KMS-11 (cell line): ENCODE results near the gene PELI3.

Experiments used
- H2AFZ ChIP-seq: fragments of 200-600 bp; sonication (generic); 2 replicates; pipeline ENCODE4 v1.6.1; 2016; ENCODE audit warnings: antibody characterized with exemption, mixed run types, low read depth
- H3K27ac ChIP-seq: fragments of 200-600 bp; sonication (generic); 2 replicates; pipeline ENCODE4 v1.6.1; 2016; ENCODE audit warnings: mild to moderate bottlenecking, mixed run types
- H3K27me3 ChIP-seq: fragments of 200-600 bp; sonication (generic); 2 replicates; pipeline ENCODE4 v1.6.1; 2017; ENCODE audit warnings: mild to moderate bottlenecking, low read depth, mixed run types, moderate library complexity; ENCODE audit not compliant: insufficient read depth
- H3K36me3 ChIP-seq: fragments of 200-600 bp; sonication (generic); 2 replicates; pipeline ENCODE4 v1.6.1; 2017; ENCODE audit warnings: mild to moderate bottlenecking, mixed run types; ENCODE audit not compliant: insufficient read depth
- H3K4me1 ChIP-seq: fragments of 200-600 bp; sonication (generic); 2 replicates; pipeline ENCODE4 v1.6.1; 2016; ENCODE audit warnings: mild to moderate bottlenecking, low read depth, mixed run types; ENCODE audit not compliant: poor library complexity, severe bottlenecking
- H3K4me2 ChIP-seq: fragments of 200-600 bp; sonication (generic); 2 replicates; pipeline ENCODE4 v1.7.0; 2016; ENCODE audit warnings: mild to moderate bottlenecking, mixed run types
- H3K4me3 ChIP-seq: fragments of 200-600 bp; sonication (generic); IDR thresholded peaks from 2 replicates; pipeline ENCODE4 v1.6.1; 2017; ENCODE audit warnings: low read depth, low read length, mixed read lengths; ENCODE audit not compliant: insufficient read depth
- H3K79me2 ChIP-seq: fragments of 200-600 bp; sonication (generic); 2 replicates; pipeline ENCODE4 v1.6.1; 2016; ENCODE audit warnings: low read depth, mixed run types; ENCODE audit not compliant: insufficient read depth
- H3K9ac ChIP-seq: fragments of 200-600 bp; sonication (generic); 2 replicates; pipeline ENCODE4 v1.6.1; 2016; ENCODE audit warnings: mild to moderate bottlenecking, mixed run types
- H4K20me1 ChIP-seq: fragments of 200-600 bp; sonication (generic); 2 replicates; pipeline ENCODE4 v1.6.1; 2016; ENCODE audit warnings: mild to moderate bottlenecking, mixed run types; ENCODE audit not compliant: insufficient read depth
- CTCF ChIP-seq: fragments of 200-600 bp; sonication (generic); conservative IDR thresholded peaks from 2 replicates; pipeline ENCODE4 v1.6.1; 2017; ENCODE audit warnings: low read depth, mild to moderate bottlenecking, antibody characterized with exemption, low read length, moderate library complexity, mixed read lengths

PELI3 gene

DNA sequence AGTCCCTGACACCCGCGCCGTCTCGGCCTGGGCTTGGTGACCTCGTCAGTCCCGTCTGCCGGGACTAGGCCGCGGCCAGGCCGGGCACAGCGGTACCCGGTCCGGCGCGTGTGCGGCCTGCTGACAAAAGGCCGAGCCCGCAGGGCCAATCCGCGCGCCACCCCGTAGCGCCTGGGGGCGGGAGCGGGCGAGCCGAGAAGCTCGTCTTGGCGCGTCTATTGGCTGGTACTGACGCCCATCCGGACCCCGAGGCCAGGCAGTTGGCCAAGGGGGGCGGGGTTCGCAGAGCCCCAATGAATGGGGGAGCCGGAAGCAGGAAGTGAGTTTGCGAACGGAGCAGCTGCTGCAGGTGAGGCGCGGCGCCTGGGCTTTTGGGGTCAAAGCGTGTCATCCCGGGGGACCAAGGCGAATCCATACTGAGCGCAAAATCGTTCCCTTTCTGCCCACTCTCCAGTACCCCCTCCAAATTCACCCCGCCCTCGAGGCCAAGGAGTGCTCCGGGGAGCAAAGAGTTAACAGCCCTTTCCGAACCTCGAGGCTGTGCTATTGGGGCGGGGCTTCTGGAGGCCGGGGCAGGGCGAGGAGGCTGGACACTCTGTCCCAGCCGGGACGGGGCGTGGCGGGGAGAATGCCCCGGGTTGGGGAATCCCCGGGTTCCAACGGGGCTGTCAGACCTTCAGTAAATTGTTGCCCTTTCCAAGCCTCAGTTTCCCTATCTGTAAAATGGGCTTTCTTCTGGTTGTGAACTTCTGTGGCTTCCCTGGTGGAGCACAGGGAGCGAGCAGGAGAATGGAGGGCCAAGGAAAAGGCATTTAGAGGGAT lies 13.6 kb downstream of the PELI3 start, which contains the start of gene DPP3:
TSS of gene DPP3 (plus strand) at position 318 of the 822 bp plus-strand sequence. CDS start 1,767 bp downstream, outside the sequence.
- H3K4me2 ChIP-seq, result peak within 1 kb of the TSS; percentile 99
- no peaks in the 10 kb centered on the region for H4K20me1 ChIP-seq
- H3K9ac ChIP-seq, result peak within 1 kb of the TSS; percentile 88
- H3K36me3 ChIP-seq, result no peaks in the 10 kb centered on the region
- peak within 1 kb of the TSS; percentile 71 for H2AFZ ChIP-seq
- H3K27me3 ChIP-seq, result no peaks in the 10 kb centered on the region
- H3K27ac ChIP-seq, result peak within 1 kb of the TSS; percentile 60
- H3K4me1 ChIP-seq, result peaks cover 13% of the 10 kb centered on the region
- no peak within 1 kb of the TSS for H3K4me3 ChIP-seq
- TF ChIP-seq CTCF, result no peak
- H3K79me2 ChIP-seq, result peaks cover 15% of the 10 kb centered on the region; the same call in 1 of the 2 replicates

DNA sequence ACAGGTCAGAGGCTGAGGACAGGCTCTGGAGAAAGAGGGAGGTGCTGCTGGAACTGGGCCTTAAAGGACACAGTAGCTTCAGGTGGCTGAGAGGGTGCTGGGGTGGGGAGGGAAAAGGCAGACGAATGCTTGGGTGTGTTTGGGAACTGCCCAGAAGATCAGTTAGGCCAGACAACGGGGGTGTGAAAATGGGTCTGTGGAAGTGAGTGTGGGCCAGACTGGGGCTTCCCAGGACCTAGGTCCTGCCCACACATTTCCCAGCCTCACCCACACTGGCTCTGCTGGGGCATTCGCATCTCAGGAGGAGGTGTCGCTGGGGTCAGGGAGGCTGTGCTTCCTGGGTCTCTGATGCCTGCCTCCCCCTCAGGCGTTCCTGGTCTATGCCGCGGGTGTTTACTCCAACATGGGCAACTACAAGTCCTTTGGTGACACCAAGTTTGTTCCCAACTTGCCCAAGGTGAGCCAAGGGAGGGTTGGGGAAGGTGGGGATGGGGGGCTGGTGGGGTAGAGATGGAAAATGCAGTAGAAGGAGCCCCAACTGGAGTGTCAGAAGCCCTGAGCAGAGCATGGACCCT lies 18.2 kb downstream of the PELI3 start:
- Histone ChIP-seq H3K79me2 (peaks cover 7% of the 10 kb centered on the region; the same call in 1 of the 2 replicates), H2AFZ (no peak overlapping the region), H3K27me3 (no peaks in the 10 kb centered on the region), H3K4me3 (no peak overlapping the region), H4K20me1 (no peaks in the 10 kb centered on the region), H3K4me1 (peaks cover 7% of the 10 kb centered on the region), H3K36me3 (no peaks in the 10 kb centered on the region), H3K27ac (no peak overlapping the region), H3K9ac (no peak overlapping the region), H3K4me2 (no peak overlapping the region)
- TF ChIP-seq CTCF, result no peak

DNA sequence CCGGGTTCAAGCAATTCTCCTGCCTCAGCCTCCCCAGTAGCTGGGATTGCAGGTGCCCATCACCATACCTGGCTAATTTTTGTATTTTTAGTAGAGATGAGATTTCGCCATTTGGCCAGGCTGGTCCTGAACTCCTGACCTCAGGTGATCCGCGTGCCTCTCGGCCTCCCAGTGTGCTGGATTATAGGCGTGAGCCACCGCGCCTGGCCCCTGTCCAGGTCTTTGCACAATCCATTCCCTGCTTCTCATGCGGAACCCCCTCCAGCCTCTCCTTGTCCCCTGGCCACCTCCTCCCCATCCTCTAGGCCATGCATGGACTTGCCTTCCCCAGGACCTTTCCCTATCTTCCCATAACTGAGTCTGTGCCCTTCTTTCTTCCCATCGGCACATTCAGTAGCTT lies 22.3 kb downstream of the PELI3 start:
- H3K36me3 ChIP-seq, result no peaks in the 10 kb centered on the region
- no peak overlapping the region for H3K9ac ChIP-seq
- peaks cover 10% of the 10 kb centered on the region for H3K4me1 ChIP-seq
- no peak for TF ChIP-seq CTCF
- no peaks in the 10 kb centered on the region for H4K20me1 ChIP-seq
- no peak overlapping the region for H2AFZ ChIP-seq
- no peak overlapping the region for H3K4me3 ChIP-seq
- no peaks in the 10 kb centered on the region for H3K79me2 ChIP-seq
- no peaks in the 10 kb centered on the region for H3K27me3 ChIP-seq
- H3K4me2 ChIP-seq, result no peak overlapping the region
- no peak overlapping the region for H3K27ac ChIP-seq

GRCh38 chr11:66489636-66490035 lies 22.9 kb downstream of the PELI3 start:
- no peaks in the 10 kb centered on the region for H3K36me3 ChIP-seq

More at GRCh38 chr11:66489636-66490035, 22.9 kb downstream of the PELI3 start:
- Histone ChIP-seq H3K27ac (no peak overlapping the region), H4K20me1 (no peaks in the 10 kb centered on the region), H3K4me1 (peaks cover 10% of the 10 kb centered on the region), H3K4me3 (no peak overlapping the region), H3K27me3 (no peaks in the 10 kb centered on the region), H3K4me2 (no peak overlapping the region), H3K9ac (no peak overlapping the region), H2AFZ (no peak overlapping the region), H3K79me2 (no peaks in the 10 kb centered on the region)
- TF ChIP-seq CTCF, result no peak
